Vagina (tissue), 2 donors: ENCODE measurements around the gene ATP11A. TPM values are rescaled to one million over a fixed set of nuclear protein-coding genes. Genes with fewer than 3 reads are reported as not detected.
"Not testable (repeated sequence)": the region's sequence is repeated elsewhere in the genome, so short reads cannot be mapped to it uniquely, and the experiment has no call there.

ENCODE experiments used
- DNase-seq, 2 donors: peaks; one replicate each; pipeline ENCODE4 v3.0.0-alpha.2; 2017; ENCODE audit errors: extremely low spot score in 2 of 2
- H3K27ac ChIP-seq: fragments of 200-600 bp; sonication (generic); one replicate; pipeline ENCODE4 v1.5.1; 2019
- H3K27me3 ChIP-seq: fragments of 200-600 bp; sonication (generic); one replicate; pipeline ENCODE4 v1.5.1; 2019
- H3K36me3 ChIP-seq, 2 donors: fragments of 200-600 bp; sonication (generic); one replicate each; pipeline ENCODE4 v1.5.1; 2017 to 2019
- H3K4me1 ChIP-seq: fragments of 200-600 bp; sonication (generic); one replicate; pipeline ENCODE4 v1.5.1; 2019
- H3K4me3 ChIP-seq, 2 donors: fragments of 200-600 bp; sonication (generic); 1 replicate in 1 of 2; 2 replicates in 1 of 2; pipeline ENCODE4 v1.5.1; 2016 to 2019
- H3K9me3 ChIP-seq: fragments of 200-600 bp; sonication (generic); one replicate; pipeline ENCODE4 v1.5.1; 2019
- POLR2A ChIP-seq, 2 donors: fragments of 450-650 bp; IDR thresholded peaks; one replicate each; pipeline ENCODE4 v1.6.1; 2017; ENCODE audit warnings: antibody characterized with exemption in 2 of 2, mild to moderate bottlenecking in 2 of 2, moderate library complexity in 2 of 2
- POLR2AphosphoS5 ChIP-seq, 2 donors: sonication (generic); formaldehyde crosslinking; IDR thresholded peaks; one replicate each; pipeline ENCODE4 v1.9.0; 2017; ENCODE audit warnings: antibody characterized with exemption in 2 of 2, mild to moderate bottlenecking in 2 of 2, low read depth in 1 of 2; ENCODE audit not compliant: insufficient read depth in 1 of 2
- intact Hi-C: fragments of 100-400 bp; cut with DNase I; formaldehyde crosslinking; loops from one replicate; pipeline ENCODE4 v1.15.1; 2023
- total RNA-seq: library from RNA; depleted of rRNA; stranded (reverse); fragments of >200 nt; gene quantifications from one replicate; pipeline ENCODE4 v1.2.3, GENCODE V29; 2016
- TF ChIP-seq, protein P1 (sequence below), 3 experiments: fragments of 450-650 bp in 2 of 3; fragments of 200-600 bp in 1 of 3; sonication (generic) in 1 of 3; IDR thresholded peaks; one replicate each; pipeline ENCODE4 v1.5.1; 2017 to 2019; ENCODE audit warnings: antibody characterized with exemption in 3 of 3, mild to moderate bottlenecking in 2 of 3, moderate library complexity in 2 of 3

The ATP11A gene
- total RNA-seq, 1 donor from 2014 or later, result 33.4 TPM

DNA sequence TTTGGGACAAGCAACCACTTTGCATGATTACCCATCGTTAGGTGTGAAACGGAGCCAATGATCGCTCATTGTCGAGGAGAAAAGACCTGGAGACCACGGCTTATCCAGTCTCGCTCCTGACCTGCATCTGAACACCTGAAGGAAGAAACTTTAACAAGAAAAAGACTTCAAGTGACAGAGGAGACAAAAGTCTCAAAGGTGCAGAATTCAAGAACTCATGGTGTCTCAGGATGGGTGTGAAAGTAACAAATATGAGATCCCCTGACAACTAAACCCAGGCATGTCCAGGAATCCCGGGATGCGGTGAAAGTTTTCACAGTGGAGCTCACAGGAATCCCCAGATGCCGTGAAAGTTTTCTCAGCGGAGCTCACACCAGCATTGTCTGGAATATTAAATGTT, 6.3 kb upstream of the ATP11A start:
- Histone ChIP-seq H3K36me3 (no peaks in the 10 kb centered on the region), H3K4me3 (no peak overlapping the region), H3K4me1 (peaks cover 1% of the 10 kb centered on the region), H3K27me3 (no peaks in the 10 kb centered on the region), H3K27ac (no peak overlapping the region), H3K9me3 (no peaks in the 10 kb centered on the region)
- intact Hi-C loops, result no loop called here
- peak in 1 of 2 donors; percentile 52 for DNase-seq
- TF ChIP-seq POLR2A (IDR thresholded peaks at IDR 0.05) (no peak), POLR2AphosphoS5 (IDR thresholded peaks at IDR 0.05; ENCODE audit: insufficient read depth in 1 of 2, low read depth in 1 of 2) (no peak)
- TF ChIP-seq, protein P1, sequence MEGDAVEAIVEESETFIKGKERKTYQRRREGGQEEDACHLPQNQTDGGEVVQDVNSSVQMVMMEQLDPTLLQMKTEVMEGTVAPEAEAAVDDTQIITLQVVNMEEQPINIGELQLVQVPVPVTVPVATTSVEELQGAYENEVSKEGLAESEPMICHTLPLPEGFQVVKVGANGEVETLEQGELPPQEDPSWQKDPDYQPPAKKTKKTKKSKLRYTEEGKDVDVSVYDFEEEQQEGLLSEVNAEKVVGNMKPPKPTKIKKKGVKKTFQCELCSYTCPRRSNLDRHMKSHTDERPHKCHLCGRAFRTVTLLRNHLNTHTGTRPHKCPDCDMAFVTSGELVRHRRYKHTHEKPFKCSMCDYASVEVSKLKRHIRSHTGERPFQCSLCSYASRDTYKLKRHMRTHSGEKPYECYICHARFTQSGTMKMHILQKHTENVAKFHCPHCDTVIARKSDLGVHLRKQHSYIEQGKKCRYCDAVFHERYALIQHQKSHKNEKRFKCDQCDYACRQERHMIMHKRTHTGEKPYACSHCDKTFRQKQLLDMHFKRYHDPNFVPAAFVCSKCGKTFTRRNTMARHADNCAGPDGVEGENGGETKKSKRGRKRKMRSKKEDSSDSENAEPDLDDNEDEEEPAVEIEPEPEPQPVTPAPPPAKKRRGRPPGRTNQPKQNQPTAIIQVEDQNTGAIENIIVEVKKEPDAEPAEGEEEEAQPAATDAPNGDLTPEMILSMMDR (IDR thresholded peaks at IDR 0.05), result no peak

DNA sequence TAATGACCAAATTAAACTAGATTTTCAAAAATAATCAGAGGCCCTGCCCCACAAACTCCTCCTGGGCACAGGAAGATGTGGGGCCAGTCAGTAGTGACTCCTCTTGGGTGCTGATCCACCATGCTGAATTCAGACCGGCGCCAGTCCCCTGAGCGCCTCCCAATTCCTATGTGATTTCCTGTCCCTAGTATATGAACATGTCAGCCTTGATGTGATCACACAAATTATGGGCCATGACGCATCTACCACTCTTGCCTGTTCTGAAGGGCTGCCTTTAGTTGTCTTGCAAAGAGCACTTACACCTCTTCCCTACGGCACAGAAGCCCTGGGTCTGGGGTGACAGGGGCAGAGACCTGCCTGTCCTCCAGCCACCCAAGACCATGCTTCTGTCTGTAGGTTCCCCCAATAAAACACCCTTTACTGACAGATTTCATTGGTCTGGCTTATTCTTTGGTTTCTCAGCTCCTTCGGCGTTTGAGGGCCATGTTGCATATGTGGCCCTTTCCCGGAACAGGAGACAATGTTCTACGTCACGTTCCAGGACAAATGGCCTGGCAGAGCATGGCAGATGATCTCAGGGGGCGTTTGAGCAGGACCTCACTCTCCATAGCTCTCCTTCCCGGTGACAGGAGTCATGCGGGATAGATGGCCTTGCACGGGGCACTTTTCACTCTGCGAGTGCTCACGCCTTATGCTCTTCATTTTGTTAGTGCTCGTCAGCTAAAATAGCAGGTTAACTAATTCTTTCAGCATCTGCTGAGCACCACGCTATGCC, 5.6 kb upstream of the ATP11A start:
- intact Hi-C loops, result no loop called here
- Histone ChIP-seq H3K27me3 (no peaks in the 10 kb centered on the region), H3K36me3 (no peaks in the 10 kb centered on the region), H3K27ac (no peak overlapping the region), H3K4me3 (no peak overlapping the region), H3K9me3 (no peaks in the 10 kb centered on the region), H3K4me1 (peaks cover 8% of the 10 kb centered on the region)
- TF ChIP-seq POLR2A (IDR thresholded peaks at IDR 0.05) (no peak), POLR2AphosphoS5 (IDR thresholded peaks at IDR 0.05; ENCODE audit: insufficient read depth in 1 of 2, low read depth in 1 of 2) (no peak)
- TF ChIP-seq, protein P1 (IDR thresholded peaks at IDR 0.05), result no peak
- peak; percentile 40 to 65 for DNase-seq

DNA sequence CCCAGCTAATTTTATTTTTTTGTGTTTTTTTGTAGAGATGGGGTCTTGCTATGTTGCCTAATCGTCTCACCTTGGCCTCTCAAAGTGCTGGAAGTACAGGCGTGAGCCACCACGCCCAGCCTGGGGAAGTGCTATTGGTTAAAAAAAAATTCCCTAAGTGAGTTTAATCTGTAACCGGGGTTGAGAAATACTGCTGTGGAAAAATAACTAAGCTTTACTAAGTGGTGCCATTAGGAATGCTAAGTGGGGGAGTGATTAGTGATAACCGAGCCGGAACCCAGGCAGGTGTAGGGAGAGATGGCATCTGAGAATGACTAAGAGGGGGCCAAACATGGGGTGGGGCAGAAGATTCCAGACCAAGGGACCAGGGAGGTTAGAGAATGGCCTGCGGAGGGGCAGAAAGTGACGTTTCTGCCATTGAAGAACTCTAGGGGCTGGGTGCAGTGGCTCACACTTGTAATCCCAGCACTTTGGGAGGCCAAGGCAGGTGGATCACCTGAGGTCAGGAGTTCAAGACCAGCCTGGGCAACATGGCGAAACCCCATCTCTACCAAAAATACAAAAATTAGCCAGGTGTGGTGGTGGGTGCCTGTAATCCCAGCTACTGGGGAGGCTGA, 4.5 kb upstream of the ATP11A start:
- H3K9me3 ChIP-seq, H3K27me3 ChIP-seq, H3K27ac ChIP-seq, H3K4me3 ChIP-seq, H3K36me3 ChIP-seq, intact Hi-C loops: not testable (repeated sequence)
- peak; percentile 42 to 81 for DNase-seq
- H3K4me1 ChIP-seq, result peaks cover 11% of the 10 kb centered on the region

DNA sequence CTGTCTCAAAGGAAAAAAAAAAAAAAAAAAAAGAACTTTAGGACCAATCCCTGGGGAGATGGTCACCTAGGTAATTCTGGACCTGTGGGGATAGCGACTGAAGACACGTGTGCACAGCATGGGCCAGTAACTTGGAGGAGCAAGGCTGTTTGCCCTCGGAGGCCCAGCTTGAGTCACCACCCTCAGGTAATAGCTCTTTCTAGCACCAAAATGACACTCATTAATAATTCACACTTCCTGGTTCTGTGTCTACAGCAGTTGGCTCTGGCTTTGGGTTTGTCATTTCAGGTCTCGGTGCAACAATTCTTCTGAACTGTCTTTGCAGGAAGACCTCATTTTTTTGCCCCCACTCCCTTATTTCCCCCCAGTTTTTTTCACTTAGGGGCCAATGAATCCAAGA, 3.9 kb upstream of the ATP11A start:
- no peak overlapping the region for H3K27ac ChIP-seq
- no peak for TF ChIP-seq POLR2A (IDR thresholded peaks at IDR 0.05)
- TF ChIP-seq, protein P1 (IDR thresholded peaks at IDR 0.05), result no peak
- TF ChIP-seq POLR2AphosphoS5 (IDR thresholded peaks at IDR 0.05; ENCODE audit: insufficient read depth in 1 of 2, low read depth in 1 of 2), result no peak
- no peaks in the 10 kb centered on the region for H3K36me3 ChIP-seq
- peaks cover 12% of the 10 kb centered on the region for H3K4me1 ChIP-seq
- no peaks in the 10 kb centered on the region for H3K9me3 ChIP-seq
- H3K27me3 ChIP-seq, result no peaks in the 10 kb centered on the region
- intact Hi-C loops, result no loop called here
- no peak overlapping the region for H3K4me3 ChIP-seq
- peak in 1 of 2 donors; percentile 43 for DNase-seq

DNA sequence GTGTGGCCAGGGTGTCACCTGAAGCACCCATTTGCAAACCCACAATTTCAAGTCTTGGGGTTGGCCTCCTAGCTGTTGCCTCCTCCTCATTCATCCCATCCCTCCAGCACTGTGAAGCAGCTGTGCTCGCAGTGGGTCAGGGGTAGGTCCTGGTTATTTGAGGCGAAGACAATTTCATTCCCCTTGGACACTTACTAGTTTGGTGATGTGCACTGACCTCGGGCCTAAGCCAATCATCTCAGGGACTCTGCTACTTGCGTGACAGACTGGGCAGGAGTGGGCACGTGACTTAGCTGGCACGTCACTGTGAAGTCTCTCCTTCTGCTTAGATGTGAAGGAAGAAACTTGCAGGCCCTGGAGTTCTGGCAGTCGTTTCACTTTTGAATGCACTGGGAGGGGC, 3.5 kb upstream of the ATP11A start:
- no peak overlapping the region for H3K27ac ChIP-seq
- no peaks in the 10 kb centered on the region for H3K36me3 ChIP-seq
- H3K27me3 ChIP-seq, result no peaks in the 10 kb centered on the region
- intact Hi-C loops, result no loop called here
- peak; percentile 58 to 91 for DNase-seq
- no peak overlapping the region for H3K4me3 ChIP-seq
- H3K9me3 ChIP-seq, result no peaks in the 10 kb centered on the region
- peaks cover 16% of the 10 kb centered on the region for H3K4me1 ChIP-seq
- TF ChIP-seq, protein P1 (IDR thresholded peaks at IDR 0.05), result no peak
- TF ChIP-seq POLR2A (IDR thresholded peaks at IDR 0.05) (no peak), POLR2AphosphoS5 (IDR thresholded peaks at IDR 0.05; ENCODE audit: insufficient read depth in 1 of 2, low read depth in 1 of 2) (no peak)
